Activated CD4-positive, alpha-beta T cell treated with anti-CD3 and anti-CD28 coated beads for 36 hours (primary cell): ENCODE measurements around the gene CEP85. TPM values are rescaled to one million over a fixed set of nuclear protein-coding genes. Genes with fewer than 3 reads are reported as not detected.

Experiments
- ATAC-seq: fragments of 200-7000 bp; cut with Tn5 transposase; one replicate; pipeline ENCODE4 v1.10.0; 2021; ENCODE audit warnings: mild to moderate bottlenecking, moderate library complexity
- CTCF ChIA-PET: fragments of 350-600 bp; sonication (Branson Sonifier 250); formaldehyde crosslinking; loops from one replicate; lab custom pipeline; 2021; ENCODE audit warnings: antibody characterized with exemption; lab: Charles Lee
- POLR2A ChIA-PET: fragments of 350-600 bp; sonication (Branson Sonifier 250); formaldehyde crosslinking; loops from one replicate; lab custom pipeline; 2021; ENCODE audit warnings: antibody characterized with exemption, inconsistent platforms; lab: Charles Lee
- DNase-seq: peaks from one replicate; pipeline ENCODE4 v3.0.0-alpha.2; 2020
- H3K27ac Mint-ChIP-seq: one replicate; pipeline ENCODE4 v1.8.0; 2021; ENCODE audit warnings: mixed read lengths
- H3K27me3 Mint-ChIP-seq: one replicate; pipeline ENCODE4 v1.8.0; 2021; ENCODE audit warnings: mixed read lengths
- H3K36me3 Mint-ChIP-seq: one replicate; pipeline ENCODE4 v1.8.0; 2021; ENCODE audit warnings: low read depth, mixed read lengths
- H3K4me1 Mint-ChIP-seq: one replicate; pipeline ENCODE4 v1.8.0; 2021; ENCODE audit warnings: mixed read lengths
- H3K4me3 Mint-ChIP-seq: one replicate; pipeline ENCODE4 v1.8.0; 2021; ENCODE audit warnings: mild to moderate bottlenecking, moderate library complexity, mixed read lengths
- H3K9me3 Mint-ChIP-seq: one replicate; pipeline ENCODE4 v1.8.0; 2021; ENCODE audit warnings: low read depth, mixed read lengths
- intact Hi-C, 2 experiments: fragments of 100-400 bp; cut with DNase I in 1 of 2; cut with micrococcal nuclease in 1 of 2; formaldehyde crosslinking; loops; one replicate each; pipeline versions ENCODE4 v1.14.2 to v1.15.1; 2022 to 2024; cut with DNase I, micrococcal nuclease
- total RNA-seq, 2 experiments: library from RNA; stranded (reverse); gene quantifications; one replicate each; pipeline ENCODE4 v1.2.3, GENCODE V29; 2021

Gene CEP85
- total RNA-seq, 2 experiments from 2014 or later: 31.1 to 31.9 TPM

- DNase-seq: no peak
- no peak for ATAC-seq
- H3K27me3 Mint-ChIP-seq: no peaks in the 10 kb centered on the region
- H3K4me3 Mint-ChIP-seq: peak overlapping the region; percentile 89
- peaks cover 24% of the 10 kb centered on the region for H3K36me3 Mint-ChIP-seq
- POLR2A ChIA-PET: interaction anchor here (0.6 to 3.6 kb wide), 3 partner anchors 9 to 144 kb away, joined by 3 to 25 read pairs (median 16); partner anchors contain the start of gene UBXN11
- no peaks in the 10 kb centered on the region for H3K9me3 Mint-ChIP-seq
- CTCF ChIA-PET: interaction anchor here (2.1 to 12.7 kb wide), 3 partner anchors 8 to 83 kb away, joined by 13 to 399 read pairs (median 87); partner anchors contain the start of genes CEP85, SH3BGRL3 and UBXN11
- H3K27ac Mint-ChIP-seq: peak overlapping the region; percentile 92
- intact Hi-C loops: loop anchor here in 1 of 2 experiments (5.0 kb wide), 1 partner anchor 280 kb away; no protein-coding TSS in a partner anchor
- peaks cover 68% of the 10 kb centered on the region for H3K4me1 Mint-ChIP-seq
These were observed 83.1 kb downstream of the CEP85 start for GRCh38 chr1:26317146-26317545.

DNA sequence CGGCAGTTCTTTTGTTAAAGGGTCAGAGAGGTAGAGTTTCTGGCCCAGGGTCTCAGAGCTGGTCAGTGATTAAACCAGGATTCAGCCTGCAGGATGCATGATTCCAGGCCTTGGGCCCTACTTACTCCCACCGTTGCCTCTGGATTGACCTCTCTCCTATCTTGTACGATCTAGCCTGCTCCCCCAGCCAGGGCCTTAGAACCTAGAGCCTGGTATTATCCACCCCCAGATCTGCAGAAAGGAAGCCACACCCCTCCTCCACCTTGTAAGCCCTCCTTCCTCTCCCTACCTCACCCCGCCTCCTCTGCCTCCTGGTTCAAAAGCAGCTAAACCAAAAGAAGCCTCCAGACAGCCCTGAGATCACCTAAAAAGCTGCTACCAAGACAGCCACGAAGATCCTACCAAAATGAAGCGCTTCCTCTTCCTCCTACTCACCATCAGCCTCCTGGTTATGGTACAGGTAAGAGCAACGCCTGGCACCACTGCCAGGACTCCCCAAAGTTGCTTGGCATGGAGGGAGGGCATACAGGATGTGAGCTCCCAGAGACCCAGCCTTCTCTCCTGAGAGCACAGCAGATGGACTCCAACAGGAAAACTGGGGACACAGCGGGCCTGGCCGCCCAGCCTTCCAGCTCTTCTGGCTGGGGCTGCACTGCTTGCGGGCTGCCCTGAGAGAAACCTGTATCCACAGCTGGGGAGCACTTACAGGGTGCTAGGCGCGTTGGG is 83.8 kb downstream of the CEP85 start, which contains the start of gene CD52:
Gene CD52, plus strand, starts transcription at position 347 of the 726 bp plus-strand sequence. Its CDS starts 60 bp downstream, at position 407.
- ChIA-PET POLR2A (interaction anchor here (0.5 to 3.6 kb wide), 6 partner anchors 10 to 206 kb away, joined by 3 to 25 read pairs (median 5); partner anchors contain the start of genes PDIK1L and UBXN11), CTCF (interaction anchor here (0.7 to 12.7 kb wide), 8 partner anchors 8 to 284 kb away, joined by 3 to 399 read pairs (median 6); partner anchors contain the start of genes CEP85, SH3BGRL3, UBXN11 and ZNF593)
- Mint-ChIP-seq H3K9me3 (no peaks in the 10 kb centered on the region), H3K27me3 (no peaks in the 10 kb centered on the region), H3K4me3 (peak within 1 kb of the TSS; percentile 89), H3K4me1 (peaks cover 71% of the 10 kb centered on the region), H3K27ac (peak within 1 kb of the TSS; percentile 92), H3K36me3 (peaks cover 29% of the 10 kb centered on the region)
- ATAC-seq: peak; percentile 65
- peak; percentile 84 for DNase-seq
- intact Hi-C loops: loop anchor here (1.0 to 5.0 kb wide), 3 partner anchors 10 to 280 kb away; partner anchors contain the start of gene HMGN2 (in 1 of the 2)

DNA sequence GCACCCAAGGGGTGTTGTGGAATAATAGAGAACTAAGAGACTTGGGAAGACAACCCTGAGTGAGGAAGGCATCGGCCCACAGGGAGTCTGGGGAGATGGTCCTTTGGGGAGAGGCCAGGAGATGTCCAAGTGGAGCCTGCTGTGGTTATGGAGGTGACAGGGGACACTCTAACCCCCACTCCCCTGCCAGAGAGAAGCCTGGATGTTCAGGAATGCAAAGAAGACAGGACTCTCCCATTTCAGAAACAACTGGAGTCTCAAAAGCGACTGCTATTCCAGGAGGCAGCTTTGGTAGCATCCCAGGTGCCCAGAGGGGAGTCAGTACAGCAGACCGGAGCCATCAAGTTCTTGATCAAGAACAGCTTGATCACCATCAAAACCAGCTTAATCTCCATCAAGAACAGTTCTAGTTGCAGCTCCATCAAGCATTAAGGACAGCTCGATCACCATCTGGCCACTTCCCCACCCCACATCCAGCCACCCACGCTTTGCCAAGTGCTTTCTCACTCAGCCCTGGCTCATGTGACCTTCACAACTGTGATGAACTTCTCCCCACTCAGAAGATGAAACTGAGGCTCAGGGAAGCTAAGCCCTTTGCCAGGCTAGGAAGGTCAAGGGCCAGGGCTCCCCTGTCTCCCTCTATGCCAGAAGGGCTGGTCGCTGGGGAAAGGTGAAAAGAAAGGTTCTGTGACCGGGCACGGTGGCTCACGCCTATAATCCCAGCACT is 84.5 kb downstream of the CEP85 start:
- Mint-ChIP-seq H3K4me3 (peak overlapping the region; percentile 89), H3K9me3 (no peaks in the 10 kb centered on the region), H3K36me3 (peaks cover 31% of the 10 kb centered on the region), H3K27me3 (no peaks in the 10 kb centered on the region), H3K27ac (peak overlapping the region; percentile 92), H3K4me1 (peaks cover 75% of the 10 kb centered on the region)
- ATAC-seq (peak; percentile 21), DNase-seq (peak; percentile 81)
- intact Hi-C loops: loop anchor here (1.0 to 5.0 kb wide), 4 partner anchors 11 to 281 kb away; partner anchors contain the start of genes HMGN2 (in 1 of the 2) and SH3BGRL3 (in 1 of the 2)
- ChIA-PET CTCF (interaction anchor here (0.7 to 12.7 kb wide), 11 partner anchors 9 to 284 kb away, joined by 3 to 399 read pairs (median 4); partner anchors contain the start of genes CEP85, SH3BGRL3, UBXN11 and ZNF593), POLR2A (interaction anchor here (0.5 to 3.6 kb wide), 10 partner anchors 11 to 758 kb away, joined by 3 to 25 read pairs (median 3); partner anchors contain the start of genes AUNIP, HMGN2, PDIK1L and UBXN11)

DNA sequence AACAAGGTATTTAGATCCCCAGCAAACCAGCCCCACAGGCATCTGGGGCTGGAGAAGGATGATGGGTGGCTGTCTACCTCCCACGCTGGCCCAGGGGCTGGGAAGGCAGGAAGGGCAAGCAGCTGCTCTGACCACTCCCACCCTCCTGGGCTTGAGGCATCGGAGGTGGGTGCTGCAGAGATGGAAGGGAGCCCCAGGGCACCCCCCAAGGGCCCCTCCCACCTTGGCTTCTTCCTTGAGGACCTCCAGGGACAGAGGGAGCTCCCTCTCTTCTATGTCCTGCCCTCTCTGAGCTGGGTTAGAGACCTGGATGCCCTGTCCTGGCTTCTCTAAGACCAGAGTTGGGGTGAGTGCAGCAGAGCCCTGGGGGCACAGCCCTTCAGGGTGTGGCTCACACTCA is 86.9 kb downstream of the CEP85 start:
- Mint-ChIP-seq H3K36me3 (peaks cover 31% of the 10 kb centered on the region), H3K4me3 (peak overlapping the region; percentile 59), H3K4me1 (peaks cover 56% of the 10 kb centered on the region), H3K27me3 (no peaks in the 10 kb centered on the region), H3K9me3 (no peaks in the 10 kb centered on the region), H3K27ac (peak overlapping the region; percentile 96)
- CTCF ChIA-PET: interaction anchor here (0.8 to 12.7 kb wide), 14 partner anchors 11 to 194 kb away, joined by 3 to 399 read pairs (median 6); partner anchors contain the start of genes CEP85, SH3BGRL3, UBXN11 and ZNF593OS
- DNase-seq: peak; percentile 19
- intact Hi-C loops: loop anchor here (1.0 to 5.0 kb wide), 14 partner anchors 14 to 216 kb away; partner anchors contain the start of genes CEP85 (in 1 of the 2), UBXN11 (in 1 of the 2) and ZNF593 (in 1 of the 2)
- POLR2A ChIA-PET: interaction anchor here (1.0 to 3.6 kb wide), 3 partner anchors 36 to 40 kb away, joined by 3 to 16 read pairs (median 8); no protein-coding TSS in a partner anchor
- no peak for ATAC-seq

DNA sequence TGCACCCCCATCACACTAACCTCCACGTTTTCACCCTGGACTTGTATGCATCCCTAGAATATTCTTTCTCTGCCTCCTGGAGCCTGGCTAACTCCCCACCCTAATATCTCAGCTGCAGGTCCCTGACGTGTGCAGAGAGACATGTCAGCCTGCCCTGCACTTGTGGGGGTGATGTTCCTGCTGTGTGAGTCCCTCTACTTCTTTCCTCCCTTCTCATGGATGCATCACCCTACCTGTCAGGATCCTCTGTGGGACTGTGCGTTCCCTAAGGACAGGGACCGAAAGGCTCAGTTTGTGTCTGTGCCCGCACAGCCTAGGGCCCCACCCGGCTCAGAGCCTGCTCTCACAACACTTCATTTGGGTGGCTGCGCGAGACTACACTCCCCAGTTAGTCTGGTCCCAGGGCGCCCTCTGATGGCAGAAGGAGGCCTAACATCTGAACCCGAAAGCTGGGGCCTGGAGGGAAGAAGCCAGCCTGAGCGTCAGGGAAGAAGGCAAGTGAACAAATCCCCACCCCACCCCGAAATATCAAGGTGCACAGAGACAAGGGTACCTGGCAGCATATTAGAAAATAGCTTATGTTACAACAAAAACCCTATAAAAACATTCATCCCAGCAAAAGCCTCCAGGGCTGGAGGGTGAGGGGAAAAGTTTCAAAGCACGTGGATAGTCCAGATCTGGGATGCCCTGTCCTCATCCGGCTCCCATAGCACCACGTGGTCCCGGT is 87.5 kb downstream of the CEP85 start:
- ChIA-PET POLR2A (interaction anchor here (1.0 to 1.3 kb wide), 2 partner anchors 37 to 39 kb away, joined by 3 to 8 read pairs; no protein-coding TSS in a partner anchor), CTCF (interaction anchor here (0.6 to 12.7 kb wide), 28 partner anchors 12 to 504 kb away, joined by 3 to 399 read pairs (median 4); partner anchors contain the start of genes CATSPER4, CEP85, SH3BGRL3 and UBXN11)
- no peaks in the 10 kb centered on the region for H3K9me3 Mint-ChIP-seq
- peak overlapping the region; percentile 96 for H3K27ac Mint-ChIP-seq
- peaks cover 31% of the 10 kb centered on the region for H3K36me3 Mint-ChIP-seq
- DNase-seq: peak; percentile 97
- H3K4me3 Mint-ChIP-seq: peak overlapping the region; percentile 59
- ATAC-seq: peak; percentile 62
- no peaks in the 10 kb centered on the region for H3K27me3 Mint-ChIP-seq
- intact Hi-C loops: loop anchor here (1.0 to 5.0 kb wide), 14 partner anchors 15 to 217 kb away; partner anchors contain the start of genes CEP85 (in 1 of the 2), UBXN11 (in 1 of the 2) and ZNF593 (in 1 of the 2)
- H3K4me1 Mint-ChIP-seq: peaks cover 51% of the 10 kb centered on the region

- Mint-ChIP-seq H3K27ac (peak overlapping the region; percentile 96), H3K9me3 (no peaks in the 10 kb centered on the region), H3K36me3 (peaks cover 31% of the 10 kb centered on the region), H3K27me3 (no peaks in the 10 kb centered on the region), H3K4me1 (peaks cover 45% of the 10 kb centered on the region), H3K4me3 (no peak overlapping the region)
- DNase-seq (no peak), ATAC-seq (no peak)
- intact Hi-C loops: loop anchor here in 1 of 2 experiments (5.0 kb wide), 1 partner anchor 70 kb away; no protein-coding TSS in a partner anchor
- ChIA-PET POLR2A (interaction anchor here (1.0 to 1.3 kb wide), 2 partner anchors 37 to 39 kb away, joined by 3 to 8 read pairs; no protein-coding TSS in a partner anchor), CTCF (interaction anchor here (0.6 to 12.7 kb wide), 26 partner anchors 12 to 504 kb away, joined by 3 to 399 read pairs (median 4); partner anchors contain the start of genes CATSPER4, CEP85, SH3BGRL3 and UBXN11)
These were observed 88.0 kb downstream of the CEP85 start for GRCh38 chr1:26322042-26322331.

DNA sequence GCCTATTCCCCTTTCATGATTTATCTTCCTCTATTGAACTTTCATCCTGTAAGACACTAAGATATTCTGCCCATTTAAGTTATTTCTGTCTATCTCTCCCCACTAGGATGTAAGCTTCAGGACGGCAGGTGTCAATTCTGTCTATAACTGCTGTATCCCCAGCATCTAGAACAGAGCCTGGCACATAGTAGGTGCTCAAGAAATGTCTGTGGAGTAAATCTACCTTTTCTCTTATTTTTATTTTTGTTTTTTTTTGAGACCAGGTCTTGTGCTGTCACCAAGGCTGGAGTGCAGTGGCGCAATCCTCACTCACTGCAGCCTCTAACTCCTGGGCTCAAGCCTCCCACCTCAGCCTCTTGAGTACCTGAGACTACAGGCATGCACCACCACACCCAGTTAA is 89.4 kb downstream of the CEP85 start:
- ATAC-seq (no peak), DNase-seq (no peak)
- H3K36me3 Mint-ChIP-seq: peaks cover 31% of the 10 kb centered on the region
- no peaks in the 10 kb centered on the region for H3K9me3 Mint-ChIP-seq
- H3K27me3 Mint-ChIP-seq: no peaks in the 10 kb centered on the region
- H3K27ac Mint-ChIP-seq: peak overlapping the region; percentile 34
- H3K4me3 Mint-ChIP-seq: no peak overlapping the region
- ChIA-PET CTCF (interaction anchor here (0.7 to 12.7 kb wide), 3 partner anchors 41 to 236 kb away, joined by 3 to 399 read pairs (median 4); partner anchors contain the start of gene SH3BGRL3), POLR2A (no interaction called here)
- intact Hi-C loops: loop anchor here in 1 of 2 experiments (5.0 kb wide), 1 partner anchor 69 kb away; no protein-coding TSS in a partner anchor
- peaks cover 35% of the 10 kb centered on the region for H3K4me1 Mint-ChIP-seq

GRCh38 chr1:26324550-26324949 is 90.5 kb downstream of the CEP85 start:
- Mint-ChIP-seq H3K4me1 (peaks cover 30% of the 10 kb centered on the region), H3K27ac (no peak overlapping the region), H3K36me3 (peaks cover 24% of the 10 kb centered on the region), H3K27me3 (no peaks in the 10 kb centered on the region), H3K9me3 (no peaks in the 10 kb centered on the region), H3K4me3 (no peak overlapping the region)
- ATAC-seq (no peak), DNase-seq (no peak)
- intact Hi-C loops: loop anchor here in 1 of 2 experiments (5.0 kb wide), 1 partner anchor 68 kb away; no protein-coding TSS in a partner anchor
- ChIA-PET CTCF (interaction anchor here (12.7 kb wide), 1 partner anchor 43 kb away, joined by 399 read pairs; the partner anchor contains the start of gene SH3BGRL3), POLR2A (no interaction called here)

- CTCF ChIA-PET: interaction anchor here (0.6 to 1.4 kb wide), 3 partner anchors 21 to 290 kb away, joined by 4 read pairs; no protein-coding TSS in a partner anchor
- Mint-ChIP-seq H3K36me3 (peaks cover under 1% of the 10 kb centered on the region), H3K27me3 (no peaks in the 10 kb centered on the region), H3K27ac (no peak overlapping the region), H3K9me3 (no peaks in the 10 kb centered on the region), H3K4me3 (no peak overlapping the region), H3K4me1 (peaks cover 3% of the 10 kb centered on the region)
- POLR2A ChIA-PET: interaction anchor here (0.6 to 0.7 kb wide), 2 partner anchors 128 to 213 kb away, joined by 4 to 6 read pairs; no protein-coding TSS in a partner anchor
- ATAC-seq (no peak), DNase-seq (no peak)
- intact Hi-C loops: no loop called here
These were observed 94.0 kb downstream of the CEP85 start for GRCh38 chr1:26327956-26328362.
